NCI-H1436 treated with DMSO at 0.1 percent for 48 hours (cell line): Measurements from ENCODE around the gene ADNP.
"Not testable (repeated sequence)": the region's sequence is repeated elsewhere in the genome, so short reads cannot be mapped to it uniquely, and the experiment has no call there.

ENCODE experiments used
- DNase-seq: peaks from one replicate; lab custom pipeline; 2025; lab: John Stamatoyannopoulos, UW

Gene ADNP

DNA sequence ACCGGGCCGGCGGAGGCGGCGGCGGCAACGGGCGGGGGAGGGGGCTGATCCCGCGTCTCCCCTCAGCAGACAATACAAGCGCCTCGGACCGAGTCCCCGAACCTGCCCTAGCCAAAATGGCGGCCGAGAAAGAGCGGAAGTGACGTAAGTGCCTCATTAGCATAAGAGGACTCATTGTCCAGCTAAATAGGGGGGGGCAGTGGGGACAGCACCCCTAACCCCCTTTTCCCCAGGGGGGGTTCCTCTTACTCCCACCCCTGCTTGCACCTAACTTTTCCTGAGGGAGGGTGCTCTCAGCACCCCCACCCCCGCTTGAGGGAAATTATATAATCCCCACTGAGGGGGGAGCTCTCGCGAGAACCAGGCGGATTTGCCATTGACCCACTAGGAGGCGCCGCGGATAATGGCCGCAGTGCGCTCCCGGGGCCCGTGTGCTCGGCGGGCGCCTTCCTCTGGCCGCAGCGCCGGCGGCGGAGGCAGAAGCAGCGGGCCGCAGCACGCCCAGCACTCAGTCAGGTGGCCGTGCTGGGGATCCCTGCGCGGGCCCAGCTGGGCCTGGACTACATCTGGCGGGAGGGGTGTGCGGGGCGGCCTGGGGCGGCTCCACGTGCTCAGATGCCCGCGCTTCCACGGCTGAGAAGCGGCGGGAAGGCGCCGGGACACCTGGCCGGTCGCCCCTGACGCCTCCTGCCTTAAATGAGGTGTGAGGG, at the start of gene ADNP:
TSS of gene ADNP (minus strand) at position 132 of the 710 bp plus-strand sequence. CDS start 27,441 bp downstream, outside the sequence.
- DNase-seq = peak; percentile 90

DNA sequence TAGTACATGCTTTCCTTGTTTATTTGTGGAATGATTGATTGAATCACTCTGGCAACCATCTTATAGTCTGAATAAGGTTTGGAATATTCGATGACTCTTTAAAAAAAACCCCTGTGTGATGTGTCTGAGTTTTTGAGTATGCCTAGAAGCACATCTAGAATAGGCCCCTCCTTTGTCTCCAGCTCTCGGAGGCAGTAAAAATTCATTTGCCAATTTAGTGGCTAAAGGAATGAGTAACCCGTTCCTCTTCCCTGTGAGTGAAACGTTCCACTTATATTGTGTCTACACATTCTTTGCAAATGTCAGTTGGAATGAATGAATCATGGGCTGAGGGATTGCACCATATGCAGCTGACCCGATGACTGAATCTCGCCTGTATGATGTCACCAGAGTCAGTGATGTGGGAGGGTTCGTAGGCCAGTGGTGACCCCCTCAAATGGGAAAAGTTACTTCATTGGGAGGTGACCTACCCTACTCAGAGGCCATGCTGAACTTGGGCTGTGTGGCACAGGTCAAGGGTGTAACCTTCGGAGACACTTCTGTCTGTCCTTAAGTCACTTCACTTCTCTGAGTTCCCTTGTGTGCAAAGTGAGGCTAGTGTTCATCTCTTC, 48.9 kb upstream of the ADNP start:
- DNase-seq = no peak

DNA sequence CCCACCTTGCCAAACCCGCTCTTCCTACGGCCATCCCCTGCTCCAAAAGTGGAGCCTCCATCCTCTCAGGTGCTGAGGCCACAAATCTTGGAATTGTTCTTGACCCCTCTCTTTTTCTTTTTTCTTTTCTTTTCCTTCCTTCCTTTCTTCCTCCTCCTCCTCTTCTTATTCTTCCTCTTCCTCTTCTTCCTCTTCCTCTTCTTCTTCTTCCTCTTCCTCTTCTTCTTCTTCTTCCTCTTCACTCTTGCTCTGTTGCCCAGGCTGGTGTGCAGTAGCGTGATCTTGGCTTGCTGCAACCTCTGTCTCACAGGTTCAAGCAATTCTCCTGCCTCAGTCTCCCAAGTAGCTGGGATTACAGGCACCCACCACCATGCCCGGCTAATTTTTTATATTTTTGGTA, 47.3 kb upstream of the ADNP start:
- not testable (repeated sequence) for DNase-seq

DNA sequence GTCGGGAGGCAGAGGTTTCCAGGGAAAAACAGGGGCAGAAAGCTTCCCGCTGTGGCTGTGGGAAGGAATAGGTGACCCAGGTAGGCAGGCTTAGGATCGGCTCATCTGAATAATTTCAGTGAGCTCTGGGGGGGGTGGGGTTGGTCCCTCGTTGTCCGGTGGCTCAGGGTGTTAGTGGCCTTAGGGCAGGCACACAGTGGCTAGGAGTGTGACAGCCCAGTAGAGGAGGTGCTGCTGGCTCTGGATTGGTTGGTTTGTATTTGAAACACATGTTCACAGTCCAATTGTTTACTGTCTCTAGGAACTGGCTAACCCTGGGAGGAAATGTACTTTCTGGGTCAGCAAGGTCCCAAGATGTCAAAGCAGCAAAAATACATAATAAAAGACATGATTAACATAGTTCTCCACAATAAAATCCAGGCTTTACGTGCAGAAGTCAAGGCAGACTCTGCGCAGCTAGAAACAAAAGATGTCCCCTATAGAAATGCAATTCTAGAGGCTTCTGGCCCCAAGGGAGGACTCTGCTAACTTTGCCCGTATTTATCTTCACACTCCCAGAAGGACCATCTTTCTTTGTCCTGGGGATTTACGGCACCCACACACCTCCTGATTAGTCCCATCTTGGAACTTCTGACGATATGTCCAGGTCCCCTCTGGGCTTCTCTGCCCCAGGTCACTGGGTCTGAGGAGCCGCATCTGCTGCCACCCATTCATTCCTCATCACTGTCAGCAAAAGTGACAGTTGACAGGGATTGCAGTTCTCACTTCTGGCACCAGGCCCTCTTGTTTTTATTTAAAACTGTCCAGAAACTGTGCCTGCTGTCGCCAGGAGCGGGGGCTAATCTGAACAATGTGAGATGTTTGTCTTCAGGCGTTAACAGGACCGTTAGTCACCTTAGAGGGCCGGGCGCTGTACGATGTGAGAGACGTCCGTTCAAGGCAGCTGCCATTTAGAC, 46.1 kb upstream of the ADNP start:
- no peak for DNase-seq

DNA sequence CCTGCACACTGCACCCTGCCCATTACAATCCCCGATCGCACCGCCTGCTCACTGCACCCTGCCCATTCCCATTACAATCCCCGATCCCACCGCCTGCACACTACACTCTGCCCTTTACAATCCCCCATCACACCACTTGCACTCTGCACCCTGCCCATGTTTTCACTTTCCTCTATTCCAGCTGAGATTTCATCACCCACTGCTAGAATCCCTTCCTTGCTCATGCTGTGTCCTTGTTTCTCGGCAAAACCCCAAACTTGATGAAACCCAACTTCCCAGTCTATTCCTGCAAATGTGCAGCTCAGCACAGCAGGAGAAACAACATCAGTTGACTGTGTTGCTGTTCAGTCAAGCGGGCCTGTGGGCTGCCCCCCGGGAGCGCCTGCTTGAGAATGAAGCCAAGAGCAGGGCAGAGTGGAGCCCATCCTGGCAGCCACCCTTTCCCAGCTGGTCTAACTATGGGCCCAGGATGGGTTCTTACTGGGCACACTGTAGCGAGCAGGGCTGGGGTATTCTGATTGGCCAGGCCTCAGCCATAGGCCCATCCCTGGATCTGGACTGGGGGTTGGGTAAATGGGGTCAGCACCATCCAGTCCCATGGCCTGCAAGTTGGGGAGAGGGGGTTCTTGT, 44.6 kb upstream of the ADNP start:
- no peak for DNase-seq

DNA sequence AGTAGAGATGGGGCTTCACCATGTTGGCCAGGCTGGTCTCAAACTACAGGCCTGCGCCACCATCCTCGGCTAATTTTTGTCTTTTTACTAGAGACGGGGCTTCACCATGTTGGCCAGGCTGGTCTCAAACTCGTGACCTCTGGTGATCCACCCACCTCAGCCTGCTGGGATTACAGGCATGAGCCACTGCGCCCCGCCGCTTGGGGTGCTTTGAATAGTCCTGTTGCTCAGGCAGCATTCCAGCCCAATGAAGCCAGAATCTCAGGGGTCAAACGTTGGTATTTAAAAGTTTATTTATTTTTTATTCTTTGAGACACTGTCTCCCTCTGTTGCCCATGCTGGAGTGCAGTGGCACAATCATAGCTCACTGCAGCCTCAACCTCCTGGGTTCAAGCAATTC, 38.7 kb upstream of the ADNP start:
- no peak for DNase-seq

DNA sequence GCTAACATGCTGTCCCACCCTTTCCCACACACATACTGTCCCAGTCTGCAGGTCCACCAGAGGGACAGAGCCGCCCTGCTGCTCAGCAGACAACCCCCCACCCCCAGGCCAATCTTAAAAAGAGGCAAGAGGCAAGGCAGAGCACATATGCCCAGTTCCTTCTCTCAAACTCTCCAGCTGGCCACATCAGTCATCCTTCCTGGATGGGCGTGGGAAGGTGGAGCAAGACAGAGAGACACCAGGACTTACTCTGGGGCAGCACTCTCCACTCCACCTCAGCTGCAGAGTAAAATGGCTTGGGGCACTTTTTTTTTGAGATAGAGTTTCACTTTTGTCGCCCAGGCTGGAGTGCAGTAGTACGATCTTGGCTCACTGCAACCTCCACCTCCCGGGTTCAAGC, 38.2 kb upstream of the ADNP start:
- no peak for DNase-seq

DNA sequence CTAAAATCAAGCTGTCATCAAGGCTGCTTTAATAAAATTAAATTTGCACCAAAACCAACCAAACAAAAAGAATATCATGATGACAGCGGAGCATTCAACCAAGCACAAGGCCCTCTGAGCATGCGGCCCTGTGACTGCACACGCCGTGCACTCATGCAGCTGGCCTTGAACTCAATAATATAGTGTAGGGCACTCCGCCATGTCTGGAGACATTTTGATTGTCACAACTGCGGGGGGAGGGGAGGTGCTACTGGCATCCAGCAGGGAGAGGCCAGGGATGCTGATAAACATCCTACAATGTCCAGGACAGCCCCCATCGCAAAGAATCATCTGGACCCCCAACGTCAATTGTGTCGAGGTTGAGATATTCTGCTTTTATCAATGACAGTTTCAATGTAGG, 37.1 kb upstream of the ADNP start:
- no peak for DNase-seq

DNA sequence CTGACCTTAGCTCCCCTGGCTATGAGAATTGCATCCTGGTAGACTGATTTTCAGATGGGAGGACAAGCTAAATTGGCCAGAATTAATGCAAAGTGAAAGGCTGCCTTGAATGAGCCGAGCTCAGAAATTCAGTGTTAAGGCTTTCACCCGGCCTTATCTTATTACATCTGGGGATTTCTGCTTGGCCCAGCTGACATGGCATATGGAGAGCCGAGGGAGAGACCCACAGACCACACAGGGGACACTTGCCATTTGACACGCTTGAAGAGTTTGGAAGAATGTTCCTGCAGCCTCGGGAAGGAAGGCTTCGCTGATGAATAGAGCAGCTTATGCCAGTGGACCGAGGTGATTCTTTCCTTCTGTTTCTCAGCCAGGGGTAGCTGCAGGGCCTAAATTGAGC, 36.3 kb upstream of the ADNP start:
- DNase-seq = no peak

DNA sequence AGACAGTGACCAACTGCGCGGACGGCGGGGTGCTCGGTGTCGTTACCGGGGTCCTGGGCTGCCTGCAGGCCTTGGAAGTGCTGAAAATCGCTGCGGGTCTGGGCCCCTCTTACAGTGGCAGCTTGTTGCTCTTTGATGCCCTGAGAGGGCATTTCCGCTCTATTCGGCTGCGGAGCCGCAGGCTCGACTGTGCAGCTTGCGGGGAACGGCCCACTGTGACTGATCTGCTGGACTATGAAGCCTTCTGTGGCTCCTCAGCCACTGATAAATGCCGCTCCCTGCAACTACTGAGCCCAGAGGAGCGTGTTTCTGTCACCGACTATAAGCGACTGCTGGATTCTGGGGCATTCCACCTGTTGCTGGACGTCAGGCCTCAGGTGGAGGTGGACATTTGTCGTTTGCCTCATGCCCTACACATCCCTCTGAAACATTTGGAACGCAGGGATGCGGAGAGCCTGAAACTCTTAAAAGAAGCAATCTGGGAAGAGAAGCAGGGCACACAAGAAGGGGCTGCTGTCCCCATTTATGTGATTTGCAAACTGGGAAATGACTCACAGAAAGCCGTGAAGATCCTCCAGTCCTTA, 28.4 kb upstream of the ADNP start:
- DNase-seq = no peak

DNA sequence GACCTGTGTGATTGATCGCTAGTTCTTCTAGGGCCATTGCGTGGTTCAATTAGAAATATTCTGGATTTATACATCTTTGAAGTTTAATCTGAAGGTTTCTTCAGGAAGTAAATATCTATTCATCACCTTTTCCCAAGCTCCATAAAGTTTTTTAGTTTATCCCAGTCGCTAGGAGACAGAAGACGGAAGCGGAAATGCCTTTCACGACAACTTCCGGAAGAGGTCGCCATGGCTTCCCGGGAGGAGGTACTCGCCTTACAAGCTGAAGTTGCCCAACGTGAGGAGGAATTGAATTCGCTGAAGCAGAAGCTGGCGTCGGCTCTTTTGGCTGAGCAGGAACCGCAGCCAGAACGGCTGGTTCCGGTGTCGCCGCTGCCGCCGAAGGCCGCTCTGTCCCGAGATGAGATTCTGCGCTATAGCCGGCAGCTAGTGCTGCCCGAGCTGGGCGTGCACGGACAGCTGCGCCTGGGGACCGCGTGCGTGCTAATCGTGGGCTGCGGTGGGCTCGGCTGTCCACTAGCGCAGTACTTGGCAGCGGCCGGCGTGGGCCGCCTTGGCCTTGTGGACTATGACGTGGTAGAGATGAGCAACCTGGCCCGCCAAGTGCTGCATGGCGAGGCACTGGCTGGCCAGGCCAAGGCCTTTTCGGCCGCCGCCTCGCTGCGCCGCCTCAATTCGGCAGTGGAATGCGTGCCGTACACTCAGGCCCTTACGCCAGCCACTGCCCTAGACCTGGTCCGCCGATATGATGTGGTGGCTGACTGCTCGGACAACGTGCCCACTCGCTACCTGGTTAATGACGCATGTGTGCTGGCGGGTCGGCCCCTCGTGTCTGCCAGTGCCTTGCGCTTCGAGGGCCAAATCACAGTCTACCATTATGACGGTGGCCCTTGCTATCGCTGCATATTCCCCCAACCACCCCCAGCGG, 27.6 kb upstream of the ADNP start, which contains the start of gene MOCS3:
TSS of gene MOCS3 (plus strand) at position 204 of the 928 bp plus-strand sequence. CDS start at position 229, 25 bp downstream.
- peak; percentile 69 for DNase-seq

DNA sequence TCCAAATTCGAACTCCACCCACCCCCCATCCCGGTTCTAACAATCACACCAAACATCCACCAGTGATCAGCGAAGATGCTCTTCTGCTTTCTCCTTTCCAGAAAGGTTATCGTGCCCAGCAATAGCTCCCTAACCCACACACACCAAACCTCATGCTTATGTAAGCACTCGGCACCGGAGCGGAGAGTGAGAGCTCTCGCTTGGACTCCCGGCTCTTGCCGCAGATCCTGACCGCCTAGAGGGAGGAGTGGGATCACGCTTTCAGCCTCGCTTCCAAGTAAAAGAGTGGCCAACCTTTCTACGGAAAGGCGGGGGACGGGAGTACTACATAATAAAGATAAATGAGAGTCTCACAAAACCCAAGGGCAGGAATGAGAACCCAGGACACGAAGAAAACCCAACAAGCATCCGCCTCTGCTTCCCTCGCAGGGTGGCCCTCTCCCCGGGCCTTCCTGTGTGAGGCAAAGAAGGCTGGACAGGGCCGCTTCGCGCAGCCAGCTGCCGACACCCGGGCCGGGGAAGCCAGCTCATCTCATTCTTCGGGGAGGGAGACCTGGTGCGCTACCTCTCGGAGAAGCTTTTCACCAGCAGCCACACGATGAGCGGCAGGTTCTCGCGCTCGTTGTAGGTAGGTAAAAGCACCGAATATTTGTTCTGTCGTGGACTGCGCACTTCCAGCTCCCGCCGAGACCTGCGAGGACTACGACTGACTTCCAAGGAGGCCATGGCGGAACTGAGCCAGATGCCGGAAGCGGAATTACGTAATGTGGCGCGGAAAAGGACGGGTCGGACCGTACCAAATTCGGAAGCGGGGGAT, 26.8 kb upstream of the ADNP start, which contains the start of gene DPM1:
TSS of gene DPM1 (minus strand) at position 735 of the 817 bp plus-strand sequence. CDS start at position 726, 9 bp downstream.
- peak; percentile 69 for DNase-seq

DNA sequence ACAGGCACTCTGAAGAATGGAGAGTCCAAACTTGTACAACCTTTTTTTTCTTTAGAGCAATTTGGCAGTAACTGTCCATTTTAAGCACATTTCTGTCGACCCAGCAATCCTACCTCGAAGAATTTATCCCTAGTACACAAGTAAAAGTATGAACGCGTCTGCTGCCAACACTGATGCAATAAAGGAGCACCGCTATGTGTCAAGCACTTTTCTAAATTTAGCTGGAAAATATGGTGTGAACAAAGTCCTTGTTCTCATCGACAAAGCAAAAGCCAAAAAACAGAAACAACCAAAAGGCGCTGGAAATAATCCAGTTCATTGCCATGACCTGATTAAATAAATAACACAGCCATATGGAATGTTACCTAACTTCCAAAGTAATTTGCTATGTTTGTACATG, 26.0 kb upstream of the ADNP start:
- no peak for DNase-seq

DNA sequence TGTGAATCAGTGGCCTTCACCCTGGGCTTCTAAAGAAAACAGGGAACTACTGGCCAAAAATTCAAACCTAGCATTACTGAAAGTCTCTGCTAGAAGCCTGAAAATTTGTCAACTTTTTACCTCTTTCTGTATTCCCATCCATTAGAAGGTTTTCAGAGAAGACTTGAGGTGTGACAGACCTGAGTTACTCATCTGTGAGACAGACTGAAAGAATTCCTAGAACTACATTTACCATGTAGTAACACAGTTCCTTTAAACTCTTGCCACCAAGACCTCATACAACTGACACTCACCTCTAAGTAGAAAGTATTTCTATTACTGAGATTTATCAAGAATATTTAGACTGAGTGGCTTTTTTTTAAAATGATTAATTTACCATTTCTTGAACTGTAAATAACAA, 22.6 kb upstream of the ADNP start:
- no peak for DNase-seq

DNA sequence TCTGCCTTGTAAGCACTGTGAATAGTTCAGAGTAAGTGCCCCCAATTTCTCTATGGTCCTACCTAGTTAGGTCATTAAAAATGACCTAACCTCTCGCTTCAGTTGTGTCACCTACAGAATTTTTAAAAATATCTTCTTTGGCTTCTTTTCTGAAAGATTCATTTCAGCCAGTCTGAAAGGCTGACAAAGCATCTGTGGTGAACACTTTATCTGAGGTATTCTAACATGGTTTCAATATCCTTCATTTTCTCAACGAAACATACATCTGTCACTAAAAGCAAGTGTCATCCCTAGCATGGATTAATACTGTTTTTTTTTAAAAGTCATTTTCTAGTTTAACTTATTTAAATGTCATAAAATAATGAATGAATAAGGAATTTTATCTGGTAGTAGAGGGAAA, 22.0 kb upstream of the ADNP start:
- DNase-seq = no peak

DNA sequence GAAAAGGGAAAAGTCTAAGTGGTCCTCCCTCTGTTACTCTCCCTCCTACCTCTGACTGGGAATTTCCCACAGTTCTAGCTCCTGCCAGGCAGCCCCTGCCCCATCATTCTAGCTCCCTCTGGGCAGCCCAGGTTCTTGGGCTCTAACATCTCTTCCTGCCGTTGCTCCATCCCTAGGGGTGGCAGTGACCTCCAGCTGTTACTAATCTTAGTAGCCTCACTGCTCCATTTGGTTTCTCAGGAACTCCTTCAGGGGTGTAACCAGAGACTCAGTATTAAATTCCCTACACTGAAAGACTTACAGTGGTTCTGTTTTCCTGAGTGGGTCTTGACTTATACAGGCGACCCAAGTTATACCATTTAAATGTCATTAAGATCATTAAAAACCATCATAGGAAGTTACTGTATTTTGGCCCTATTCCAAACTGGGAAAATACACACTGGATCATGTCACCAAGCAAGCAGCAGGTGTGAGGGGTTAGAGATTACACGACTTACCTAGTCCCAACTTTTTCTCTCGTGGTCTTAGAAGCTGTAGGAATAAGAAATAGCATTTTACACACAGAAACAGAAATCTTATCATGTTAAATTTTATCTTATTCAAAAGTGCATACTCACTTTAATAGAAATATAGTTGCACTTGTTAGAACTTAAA, 17.0 kb upstream of the ADNP start:
- DNase-seq = no peak

DNA sequence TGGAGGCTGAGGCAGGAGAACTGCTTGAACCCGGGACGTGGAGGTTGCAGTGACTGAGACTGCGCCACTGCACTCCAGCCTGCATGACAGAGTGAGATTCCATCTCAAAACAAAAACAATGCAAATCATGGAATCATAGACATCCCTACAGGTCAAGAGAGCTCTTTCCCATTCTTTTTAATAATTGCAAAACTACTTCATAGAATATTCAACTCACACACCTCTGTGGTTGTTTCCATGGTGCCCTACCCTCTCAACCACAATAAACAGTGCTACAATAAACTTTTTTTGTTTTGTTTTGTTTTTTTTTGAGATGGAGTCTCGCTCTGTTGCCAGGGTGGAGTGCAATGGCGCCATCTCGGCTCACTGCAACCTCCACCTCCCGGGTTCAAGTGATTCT, 11.8 kb upstream of the ADNP start:
- no peak for DNase-seq

DNA sequence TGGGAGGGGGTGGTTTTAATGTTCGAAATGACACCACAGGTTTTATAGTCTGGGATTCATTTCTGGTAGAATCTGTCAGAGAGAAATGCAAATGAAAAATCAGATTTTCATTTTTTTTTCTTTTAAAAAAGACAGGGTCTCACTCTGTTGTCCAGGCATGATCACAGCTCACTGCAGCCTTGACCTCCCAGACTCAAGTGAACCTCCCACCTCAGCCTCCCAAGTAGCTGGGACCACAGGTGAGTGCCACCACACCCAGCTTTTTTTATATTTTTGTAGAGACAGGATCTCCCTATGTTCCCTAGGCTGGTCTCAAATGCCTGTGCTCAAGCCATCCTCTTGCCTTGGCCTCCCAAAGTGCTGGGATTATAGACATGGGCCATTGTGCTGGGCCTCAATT, 2.4 kb upstream of the ADNP start:
- DNase-seq = no peak

DNA sequence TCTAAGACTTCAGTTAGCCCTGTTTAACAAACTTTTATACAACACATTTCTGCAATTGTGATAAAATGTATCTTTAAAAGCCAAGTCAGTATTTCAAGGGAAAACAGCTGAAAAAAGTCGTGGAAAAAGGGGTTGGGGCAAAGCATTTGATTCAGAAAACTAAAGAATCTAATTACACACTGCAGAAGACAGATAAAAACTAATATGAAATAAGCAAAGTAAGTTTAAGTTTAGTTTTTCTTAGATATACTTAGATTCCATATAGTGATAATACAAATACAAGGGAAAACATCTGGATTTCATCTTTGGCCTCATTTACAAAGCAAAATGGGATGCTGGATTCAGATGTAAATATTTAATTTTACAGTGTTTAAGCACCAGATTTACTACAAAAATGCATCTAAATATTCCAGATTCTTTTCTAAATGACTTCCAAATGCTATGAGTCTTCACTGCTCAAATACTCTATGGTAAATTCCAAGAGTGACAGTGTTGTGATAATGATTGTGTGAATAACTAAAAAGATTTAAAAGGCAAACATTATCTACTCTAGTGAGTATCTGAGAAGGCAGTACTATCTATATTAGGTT, 1.5 kb upstream of the ADNP start:
- no peak for DNase-seq
